Sigmoid colon (tissue), 7 donors: Measurements from ENCODE around the gene PPP1R7. TPM values are rescaled to one million over a fixed set of nuclear protein-coding genes. Genes with fewer than 3 reads are reported as not detected.

Source experiments
- DNase-seq: peaks from one replicate; pipeline ENCODE4 v3.0.0-alpha.2; 2019
- H3K27ac ChIP-seq, 4 donors: fragments of 200-600 bp; sonication (generic); one replicate each; pipeline ENCODE4 v1.5.1; 2016 to 2019; ENCODE audit warnings: mild to moderate bottlenecking in 1 of 4
- H3K27me3 ChIP-seq, 3 donors: fragments of 200-600 bp; sonication (generic); one replicate each; pipeline ENCODE4 v1.5.1; 2019; ENCODE audit warnings: mild to moderate bottlenecking in 1 of 3
- H3K36me3 ChIP-seq, 4 donors: fragments of 200-600 bp; sonication (generic); one replicate each; pipeline ENCODE4 v1.5.1; 2016 to 2019
- H3K4me1 ChIP-seq, 4 donors: fragments of 200-600 bp; sonication (generic); one replicate each; pipeline ENCODE4 v1.5.1; 2017 to 2019
- H3K4me3 ChIP-seq, 4 donors: fragments of 200-600 bp; sonication (generic); one replicate each; pipeline ENCODE4 v1.5.1; 2017 to 2019; ENCODE audit warnings: mild to moderate bottlenecking in 2 of 4, moderate library complexity in 1 of 4
- H3K9me3 ChIP-seq, 4 donors: fragments of 200-600 bp in 3 of 4; sonication (generic) in 3 of 4; one replicate each; pipeline versions ENCODE4 v1.5.1 to v1.6.1; 2013 to 2019
- CTCF ChIP-seq, 4 experiments: fragments of 450-650 bp in 3 of 4; fragments of 200-600 bp in 1 of 4; IDR thresholded peaks; one replicate each; pipeline ENCODE4 v1.5.1; 2016 to 2019; ENCODE audit warnings: antibody characterized with exemption in 4 of 4, mild to moderate bottlenecking in 3 of 4, moderate library complexity in 2 of 4
- EP300 ChIP-seq, 4 donors: sonication (generic); formaldehyde crosslinking; IDR thresholded peaks; one replicate each; pipeline ENCODE4 v1.6.1; 2017; ENCODE audit warnings: antibody characterized with exemption in 4 of 4
- POLR2A ChIP-seq, 2 donors: fragments of 450-650 bp; IDR thresholded peaks; one replicate each; pipeline ENCODE4 v1.6.1; 2016; ENCODE audit warnings: antibody characterized with exemption in 2 of 2, mild to moderate bottlenecking in 2 of 2, moderate library complexity in 2 of 2
- POLR2AphosphoS5 ChIP-seq, 4 donors: sonication (generic); formaldehyde crosslinking; IDR thresholded peaks; one replicate each; pipeline ENCODE4 v1.6.1; 2017; ENCODE audit warnings: antibody characterized with exemption in 4 of 4
- whole genome bisulfite sequencing, 2 donors: extraction: QIAGEN DNeasy Blood & Tissue Kit; methylation state at CpG; one replicate each; pipeline ENCODE4 v1.1.7; 2013; 5-methylcytosine and 5-hydroxymethylcytosine counted together
- intact Hi-C: fragments of 100-400 bp; cut with DNase I; formaldehyde crosslinking; loops from one replicate; pipeline ENCODE4 v1.15.1; 2023
- polyA plus RNA-seq, 3 donors: library from polyadenylated mRNA; stranded (reverse); fragments of 200-250 nt; gene quantifications; one replicate each; pipeline ENCODE4 v1.2.3, GENCODE V29; 2013
- total RNA-seq, 4 donors: library from RNA; depleted of rRNA; stranded (reverse); fragments of >200 nt; gene quantifications; one replicate each; pipeline ENCODE4 v1.1.0, GENCODE V29; 2016
- donor health status: healthy with polysubstance abuse.
- donor health status: Bipolar disorder and iron deficiency.
- donor health status: healthy.

The PPP1R7 gene
- total and polyA plus RNA-seq, 7 donors: 41.3 to 89.7 (median 63.5) TPM

GRCh38 chr2:241199897-241200821 is 49.9 kb downstream of the PPP1R7 start:
- H3K4me3 ChIP-seq: no peak overlapping the region
- H3K27ac ChIP-seq: no peak overlapping the region
- TF ChIP-seq EP300 (IDR thresholded peaks at IDR 0.05) (no peak), CTCF (IDR thresholded peaks at IDR 0.05) (no peak), POLR2AphosphoS5 (IDR thresholded peaks at IDR 0.05) (no peak), POLR2A (IDR thresholded peaks at IDR 0.05) (no peak)
- WGBS, 2 donors: 87 to 89% methylated on average over 42 of the region's 42 CpGs
- no peak for DNase-seq
- no peaks in the 10 kb centered on the region for H3K4me1 ChIP-seq
- H3K27me3 ChIP-seq: no peaks in the 10 kb centered on the region
- intact Hi-C loops: no loop called here
- no peaks in the 10 kb centered on the region for H3K36me3 ChIP-seq
- H3K9me3 ChIP-seq: no peaks in the 10 kb centered on the region

GRCh38 chr2:241200822-241201395 is 50.6 kb downstream of the PPP1R7 start:
- DNase-seq: no peak
- no peaks in the 10 kb centered on the region for H3K9me3 ChIP-seq
- H3K4me1 ChIP-seq: no peaks in the 10 kb centered on the region
- WGBS, 2 donors: 60 to 86% methylated on average over 21 of the region's 21 CpGs
- no peaks in the 10 kb centered on the region for H3K36me3 ChIP-seq
- H3K4me3 ChIP-seq: no peak overlapping the region
- TF ChIP-seq CTCF (IDR thresholded peaks at IDR 0.05) (no peak), EP300 (IDR thresholded peaks at IDR 0.05) (no peak), POLR2A (IDR thresholded peaks at IDR 0.05) (no peak), POLR2AphosphoS5 (IDR thresholded peaks at IDR 0.05) (no peak)
- no peaks in the 10 kb centered on the region for H3K27me3 ChIP-seq
- intact Hi-C loops: no loop called here
- no peak overlapping the region for H3K27ac ChIP-seq

- Histone ChIP-seq H3K4me1 (no peaks in the 10 kb centered on the region), H3K36me3 (no peaks in the 10 kb centered on the region), H3K4me3 (no peak overlapping the region), H3K9me3 (no peaks in the 10 kb centered on the region), H3K27me3 (no peaks in the 10 kb centered on the region), H3K27ac (no peak overlapping the region)
- 86 to 90% methylated on average over 24 of the region's 24 CpGs for WGBS, 2 donors
- TF ChIP-seq EP300 (IDR thresholded peaks at IDR 0.05): no peak
- no peak for TF ChIP-seq CTCF (IDR thresholded peaks at IDR 0.05)
- no peak for TF ChIP-seq POLR2A (IDR thresholded peaks at IDR 0.05)
- TF ChIP-seq POLR2AphosphoS5 (IDR thresholded peaks at IDR 0.05): no peak
- intact Hi-C loops: no loop called here
- no peak for DNase-seq
Measured at GRCh38 chr2:241201445-241202267, 51.4 kb downstream of the PPP1R7 start.

GRCh38 chr2:241202268-241202585 is 52.0 kb downstream of the PPP1R7 start:
- Histone ChIP-seq H3K27me3 (no peaks in the 10 kb centered on the region), H3K4me1 (no peaks in the 10 kb centered on the region), H3K4me3 (no peak overlapping the region), H3K36me3 (no peaks in the 10 kb centered on the region), H3K9me3 (no peaks in the 10 kb centered on the region), H3K27ac (no peak overlapping the region)
- TF ChIP-seq CTCF (IDR thresholded peaks at IDR 0.05) (no peak), POLR2A (IDR thresholded peaks at IDR 0.05) (no peak), EP300 (IDR thresholded peaks at IDR 0.05) (no peak), POLR2AphosphoS5 (IDR thresholded peaks at IDR 0.05) (no peak)
- WGBS, 2 donors: 89 to 92% methylated on average over 15 of the region's 15 CpGs
- intact Hi-C loops: no loop called here
- no peak for DNase-seq
